Measurements from ENCODE around the gene RNF126.

GRCh38 chr19:678791-679388, 15.9 kb upstream of the RNF126 start:
- no peak for TF ChIP-seq EZH2 (IDR thresholded peaks at IDR 0.05; ENCODE audit: low read depth, unreplicated experiment)
- no peak for TF ChIP-seq CTCF (conservative IDR thresholded peaks at IDR 0.05; ENCODE audit: low read depth in 2 of 2)
- no peak for TF ChIP-seq CREB1 (CRISPR knock-in tag; IDR thresholded peaks at IDR 0.05; ENCODE audit: low read depth)
- TF ChIP-seq POLR2AphosphoS5 (IDR thresholded peaks at IDR 0.05; ENCODE audit: low read depth): no peak
- TF ChIP-seq NANOG (IDR thresholded peaks at IDR 0.05; ENCODE audit: borderline replicate concordance): no peak
- no peak for TF ChIP-seq REST (IDR thresholded peaks at IDR 0.05; ENCODE audit: unreplicated experiment)
- TF ChIP-seq EZH2phosphoT487 (IDR thresholded peaks at IDR 0.05; ENCODE audit: unreplicated experiment): no peak
